Hematopoietic multipotent progenitor cell treated with erythropoietin and hydrocortisone succinate and interleukin-3 and kit ligand, for 6 days (in vitro differentiated cells): Measurements from ENCODE around the gene STC2.
A peak's percentile ranks its signal among the peaks of the same experiment; 100 is the strongest.
"Not testable (repeated sequence)": the region's sequence is repeated elsewhere in the genome, so short reads cannot be mapped to it uniquely, and the experiment has no call there.

Experiments
- DNase-seq: peaks from one replicate; pipeline ENCODE4 v3.0.0-alpha.2; 2015

STC2 gene

GRCh38 chr5:173327948-173328843 lies at the start of gene STC2:
Gene STC2 (minus strand): TSS chr5:173328414. CDS start chr5:173328193, 221 bp downstream.
- DNase-seq, result peak; percentile 25

GRCh38 chr5:173371400-173371799 lies 43.2 kb upstream of the STC2 start:
- no peak for DNase-seq

- DNase-seq, result not testable (repeated sequence)
Measured at GRCh38 chr5:173363406-173363805, 35.2 kb upstream of the STC2 start.

GRCh38 chr5:173355561-173355960 lies 27.3 kb upstream of the STC2 start:
- DNase-seq, result no peak

GRCh38 chr5:173354645-173355044 lies 26.4 kb upstream of the STC2 start:
- no peak for DNase-seq

GRCh38 chr5:173352366-173353349 lies 24.4 kb upstream of the STC2 start:
- DNase-seq, result no peak

- DNase-seq, result no peak
Measured at GRCh38 chr5:173342813-173343755, 14.9 kb upstream of the STC2 start.

- DNase-seq, result no peak
Measured at GRCh38 chr5:173341961-173342430, 13.8 kb upstream of the STC2 start.

- no peak for DNase-seq
Measured at GRCh38 chr5:173340984-173341383, 12.8 kb upstream of the STC2 start.

GRCh38 chr5:173340451-173340850 lies 12.2 kb upstream of the STC2 start:
- DNase-seq, result no peak

GRCh38 chr5:173339286-173339685 lies 11.1 kb upstream of the STC2 start:
- no peak for DNase-seq

GRCh38 chr5:173338380-173339015 lies 10.3 kb upstream of the STC2 start:
- DNase-seq, result no peak

- DNase-seq, result no peak
Measured at GRCh38 chr5:173334808-173335207, 6.6 kb upstream of the STC2 start.

GRCh38 chr5:173333925-173334661 lies 5.9 kb upstream of the STC2 start:
- DNase-seq, result no peak

GRCh38 chr5:173331956-173332479 lies 3.8 kb upstream of the STC2 start:
- DNase-seq, result peak; percentile 92

- DNase-seq, result no peak
Measured at GRCh38 chr5:173331287-173331686, 3.1 kb upstream of the STC2 start.

GRCh38 chr5:173330338-173331206 lies 2.4 kb upstream of the STC2 start:
- DNase-seq, result no peak

- no peak for DNase-seq
Measured at GRCh38 chr5:173329491-173330337, 1.5 kb upstream of the STC2 start.
